Uterus (tissue), 2 donors: ENCODE data around the gene SUCLA2.

ENCODE experiments used
- POLR2A ChIP-seq, 2 donors: fragments of 450-650 bp; IDR thresholded peaks; one replicate each; pipeline ENCODE4 v1.6.1; 2016; ENCODE audit warnings: antibody characterized with exemption in 2 of 2, mild to moderate bottlenecking in 1 of 2, moderate library complexity in 1 of 2
- TF ChIP-seq, protein P1 (sequence below), 4 experiments: fragments of 200-600 bp in 2 of 4; fragments of 450-650 bp in 2 of 4; sonication (generic) in 2 of 4; IDR thresholded peaks; one replicate each; pipeline ENCODE4 v1.5.1; 2016 to 2019; ENCODE audit warnings: antibody characterized with exemption in 4 of 4, mild to moderate bottlenecking in 2 of 4, moderate library complexity in 1 of 4

DNA sequence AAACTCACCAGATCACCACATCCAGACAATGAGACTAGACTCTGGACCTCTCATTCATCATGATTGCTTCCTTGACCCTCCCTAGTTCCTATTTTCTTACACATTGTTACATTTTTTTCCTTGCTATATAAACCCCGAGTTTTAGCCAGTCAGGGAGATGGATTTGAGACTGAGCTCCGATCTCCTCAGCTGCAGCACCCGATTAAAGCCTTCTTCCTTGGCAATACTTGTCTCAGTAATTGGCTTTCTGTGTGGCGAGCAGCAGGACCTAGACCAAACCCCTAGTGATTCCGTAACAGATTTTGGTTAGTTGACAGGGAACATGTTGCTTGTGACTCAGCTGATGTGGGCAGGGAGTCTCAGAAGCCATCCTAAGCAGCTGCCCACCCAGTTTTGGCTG, 44.0 kb downstream of the SUCLA2 start:
- TF ChIP-seq, protein P1, sequence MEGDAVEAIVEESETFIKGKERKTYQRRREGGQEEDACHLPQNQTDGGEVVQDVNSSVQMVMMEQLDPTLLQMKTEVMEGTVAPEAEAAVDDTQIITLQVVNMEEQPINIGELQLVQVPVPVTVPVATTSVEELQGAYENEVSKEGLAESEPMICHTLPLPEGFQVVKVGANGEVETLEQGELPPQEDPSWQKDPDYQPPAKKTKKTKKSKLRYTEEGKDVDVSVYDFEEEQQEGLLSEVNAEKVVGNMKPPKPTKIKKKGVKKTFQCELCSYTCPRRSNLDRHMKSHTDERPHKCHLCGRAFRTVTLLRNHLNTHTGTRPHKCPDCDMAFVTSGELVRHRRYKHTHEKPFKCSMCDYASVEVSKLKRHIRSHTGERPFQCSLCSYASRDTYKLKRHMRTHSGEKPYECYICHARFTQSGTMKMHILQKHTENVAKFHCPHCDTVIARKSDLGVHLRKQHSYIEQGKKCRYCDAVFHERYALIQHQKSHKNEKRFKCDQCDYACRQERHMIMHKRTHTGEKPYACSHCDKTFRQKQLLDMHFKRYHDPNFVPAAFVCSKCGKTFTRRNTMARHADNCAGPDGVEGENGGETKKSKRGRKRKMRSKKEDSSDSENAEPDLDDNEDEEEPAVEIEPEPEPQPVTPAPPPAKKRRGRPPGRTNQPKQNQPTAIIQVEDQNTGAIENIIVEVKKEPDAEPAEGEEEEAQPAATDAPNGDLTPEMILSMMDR (IDR thresholded peaks at IDR 0.05), result no peak
- no peak for TF ChIP-seq POLR2A (IDR thresholded peaks at IDR 0.05)
